IPS-NIHi11 (cell line): ENCODE data around the gene CAPS.

Experiments used
- DNase-seq: peaks from one replicate; pipeline ENCODE4 v3.0.0; 2012; ENCODE audit warnings: mixed read lengths, low spot score

CAPS gene

DNA sequence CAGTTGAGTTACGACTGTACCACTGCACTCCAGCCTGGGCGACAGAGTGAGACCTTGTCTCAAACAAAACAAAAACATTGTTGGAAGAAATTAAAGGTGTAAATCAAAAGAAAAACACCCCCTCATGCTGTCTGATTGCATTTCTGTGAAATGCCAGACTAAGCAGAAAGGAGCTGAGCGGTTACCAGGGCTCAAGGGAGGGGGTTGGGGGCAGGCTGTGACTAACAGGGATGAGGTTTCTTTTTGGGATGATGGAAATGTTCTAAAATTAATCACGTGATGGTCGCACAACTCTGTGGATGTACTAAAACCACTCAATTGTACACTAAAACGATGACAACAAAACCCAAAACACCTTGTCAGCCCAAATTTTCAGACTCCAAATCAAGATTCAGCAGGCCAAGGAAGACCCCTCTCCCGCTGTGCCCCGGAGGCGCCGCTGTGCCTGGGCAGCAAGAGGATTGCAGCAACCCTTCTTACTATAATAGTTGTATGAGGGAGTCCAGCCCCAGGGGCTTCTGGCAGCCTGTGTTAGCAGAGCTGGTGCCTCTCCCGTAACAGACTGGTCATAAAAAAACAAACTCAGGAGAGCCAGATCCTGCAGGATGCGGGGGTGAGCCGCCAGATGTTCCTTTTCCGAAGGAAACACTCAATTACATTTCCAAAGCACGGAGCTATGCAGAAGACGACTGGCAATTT lies 20.9 kb downstream of the CAPS start:
- no peak for DNase-seq

GRCh38 chr19:5935473-5936291 lies 21.6 kb downstream of the CAPS start:
- DNase-seq: no peak

GRCh38 chr19:5936292-5936592 lies 22.2 kb downstream of the CAPS start:
- no peak for DNase-seq

- DNase-seq: no peak
These were observed 23.5 kb downstream of the CAPS start for GRCh38 chr19:5937550-5937949.

DNA sequence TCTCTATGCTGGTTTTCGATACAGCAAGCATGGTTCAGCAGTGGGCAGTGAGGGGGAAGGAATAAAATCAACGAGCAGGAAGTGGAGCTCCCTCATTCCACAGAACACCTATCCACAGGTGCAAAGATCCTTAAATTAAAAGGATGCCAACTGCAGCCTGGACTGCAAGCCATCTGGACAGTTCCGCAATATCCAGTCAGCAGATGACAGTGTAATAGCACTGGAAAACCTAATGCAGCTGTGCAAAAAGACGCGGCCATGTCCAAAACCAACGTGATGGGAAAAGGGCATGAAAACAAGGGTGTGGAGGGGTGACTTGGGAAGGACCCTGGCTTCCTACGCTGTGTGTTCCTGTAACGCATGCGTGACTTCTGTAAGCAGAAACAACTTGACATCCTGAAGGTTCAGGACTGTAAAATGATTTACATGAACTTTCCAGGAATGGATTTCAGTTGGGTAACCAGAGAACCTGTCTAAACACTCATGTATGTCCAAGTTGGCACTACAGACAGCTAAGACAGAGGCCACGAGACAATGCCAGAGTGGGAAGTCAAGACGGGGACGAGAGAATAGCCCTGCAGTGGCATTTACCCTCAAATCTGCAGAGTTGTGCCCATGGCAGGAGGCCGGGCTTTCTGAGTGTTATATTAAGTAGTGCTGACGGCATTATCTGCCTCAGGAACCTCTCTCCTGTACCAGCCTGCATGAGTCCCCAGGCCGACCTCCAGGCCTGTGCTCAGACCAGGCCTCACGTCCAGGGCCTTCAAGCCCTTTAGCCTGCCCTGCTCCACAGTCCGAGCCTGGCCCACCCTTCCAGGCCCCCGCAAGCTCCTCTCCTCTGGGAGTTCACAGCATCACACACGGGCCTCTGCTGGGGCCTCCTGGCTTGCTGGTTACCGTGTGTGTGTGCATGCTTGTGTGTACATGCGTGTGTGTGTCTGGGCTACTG lies 26.5 kb downstream of the CAPS start:
- no peak for DNase-seq

GRCh38 chr19:5941673-5942072 lies 27.6 kb downstream of the CAPS start:
- DNase-seq: no peak

- DNase-seq: no peak
These were observed 29.0 kb downstream of the CAPS start for GRCh38 chr19:5943045-5943444.

DNA sequence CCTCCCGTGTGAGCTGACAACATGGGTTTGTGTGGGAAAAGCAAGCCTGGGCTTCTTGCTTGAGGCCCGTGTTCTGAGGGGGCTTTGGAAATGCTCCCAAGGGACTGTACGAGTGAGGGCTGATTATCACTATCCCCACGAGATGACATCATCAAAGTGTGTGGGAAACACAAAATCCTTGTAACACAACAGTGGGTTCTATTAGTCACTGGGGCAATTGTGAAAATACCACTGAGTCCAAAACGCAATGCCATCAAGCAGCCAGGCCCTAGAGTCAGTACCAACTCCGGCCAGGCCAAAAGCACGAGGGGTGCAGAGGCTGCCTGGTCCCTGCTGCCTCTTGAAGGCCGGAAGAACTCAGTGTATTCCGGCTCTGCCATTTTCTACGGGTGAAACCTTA lies 29.6 kb downstream of the CAPS start:
- DNase-seq: no peak

GRCh38 chr19:5947435-5947834 lies 33.4 kb downstream of the CAPS start:
- DNase-seq: no peak

DNA sequence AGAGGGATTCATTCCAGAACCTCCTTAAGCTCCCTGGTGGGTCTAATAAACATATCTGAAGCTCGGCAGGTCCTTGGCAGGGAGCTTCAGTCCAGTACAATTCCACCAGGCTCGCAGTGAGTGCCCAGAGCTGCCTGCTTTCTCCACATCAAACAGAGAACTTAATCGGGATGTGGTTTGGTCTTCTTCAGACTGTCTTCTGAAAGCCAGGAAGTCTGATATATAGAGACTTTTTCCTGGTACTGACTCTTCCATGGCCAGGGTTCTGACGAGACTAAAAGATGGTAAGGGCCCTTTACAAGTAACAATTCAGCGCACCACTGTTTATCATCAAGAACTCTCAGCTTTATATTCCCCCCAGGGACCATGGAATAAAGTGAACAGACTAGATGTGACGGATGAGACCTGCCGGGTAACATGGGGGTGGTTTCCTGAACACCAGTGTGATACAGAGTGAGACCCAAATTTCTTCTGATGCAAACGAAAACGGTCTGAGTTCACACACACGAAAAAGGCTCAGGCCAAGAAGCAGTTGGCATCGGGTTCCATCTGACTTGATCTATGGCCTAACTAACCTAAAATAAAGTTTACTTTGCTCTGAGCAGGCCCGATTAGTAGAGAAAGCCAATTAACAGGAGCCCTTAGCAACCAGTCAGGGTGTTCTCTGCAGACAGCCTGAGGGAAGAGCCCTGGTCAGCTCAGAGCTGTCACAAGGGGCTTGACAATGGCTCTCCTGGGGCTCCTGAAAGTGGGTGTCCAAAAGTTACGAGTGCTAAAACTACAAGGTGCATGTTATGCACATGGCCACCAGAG lies 34.9 kb downstream of the CAPS start:
- no peak for DNase-seq

DNA sequence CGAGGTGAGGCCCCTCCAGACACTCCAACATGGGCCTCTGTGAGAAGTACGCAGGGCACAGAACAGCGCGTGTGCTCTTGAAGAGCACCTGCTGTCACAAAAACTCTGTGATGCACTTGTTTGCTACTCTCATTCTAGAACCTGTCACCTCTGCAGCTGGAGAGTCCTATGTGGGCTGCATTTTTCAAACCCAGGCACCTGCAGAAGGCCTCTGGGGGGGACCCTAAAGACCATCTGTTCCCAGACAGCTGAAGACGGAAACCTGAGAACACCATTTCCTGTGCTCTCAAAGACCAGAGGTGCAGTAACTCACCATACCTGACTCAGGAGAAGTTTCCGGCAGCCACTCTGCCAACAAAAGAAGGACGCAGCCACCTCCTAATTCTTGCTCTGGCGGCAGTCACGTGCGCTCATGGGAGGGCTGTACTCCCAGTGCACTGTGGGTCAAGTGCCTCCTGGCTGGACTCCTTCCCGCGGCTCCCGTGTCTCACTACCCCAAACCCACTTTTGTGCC lies 35.8 kb downstream of the CAPS start:
- no peak for DNase-seq

DNA sequence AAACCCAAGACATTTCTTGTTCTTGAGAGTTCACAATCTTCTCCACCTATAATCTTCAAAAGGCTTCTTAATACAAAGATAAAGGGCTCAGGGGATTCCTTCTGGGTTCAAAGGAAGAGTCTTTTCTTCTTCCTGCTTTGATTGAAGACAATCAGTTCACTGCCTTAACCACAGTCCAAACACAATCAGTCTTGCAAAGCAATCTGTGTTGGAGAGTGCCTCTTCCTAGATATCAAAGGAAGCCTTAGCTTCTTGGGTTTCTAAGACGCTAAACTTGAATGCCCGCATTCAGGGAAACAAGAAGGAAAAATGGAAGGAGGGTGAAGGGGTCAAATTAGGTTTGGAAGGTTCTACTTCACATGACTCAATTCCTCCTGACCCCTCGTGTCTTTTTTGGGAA lies 36.7 kb downstream of the CAPS start:
- no peak for DNase-seq

DNA sequence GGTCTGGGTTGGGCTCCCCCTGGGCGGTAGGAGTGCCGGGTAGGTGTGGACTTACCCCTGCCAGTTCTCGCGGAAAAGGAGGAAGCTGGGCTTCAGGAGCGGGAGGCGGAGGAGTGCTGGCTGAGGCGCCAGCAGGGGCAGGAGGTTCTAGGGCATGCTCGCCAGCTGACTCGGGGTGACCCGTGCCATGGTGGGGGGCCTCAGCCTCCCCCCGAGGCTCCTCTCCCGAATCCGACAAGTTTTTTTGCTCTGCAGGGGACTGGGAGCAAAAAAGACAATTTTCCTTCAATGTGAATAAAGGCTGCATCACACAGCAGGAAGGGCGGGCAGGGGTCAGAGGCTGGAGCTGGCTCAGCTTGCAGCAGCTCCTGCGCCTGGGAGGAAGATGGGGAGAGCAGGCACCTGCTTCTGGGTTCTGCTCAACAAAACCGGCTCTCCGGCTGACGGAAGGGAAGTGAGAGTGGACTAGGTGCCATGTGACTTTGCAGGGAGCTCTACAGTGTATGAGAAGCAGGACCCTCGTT lies 37.3 kb downstream of the CAPS start:
- peak; percentile 67 for DNase-seq

GRCh38 chr19:5952193-5953029 lies 38.4 kb downstream of the CAPS start:
- no peak for DNase-seq

GRCh38 chr19:5953030-5953589 lies 39.1 kb downstream of the CAPS start:
- no peak for DNase-seq

GRCh38 chr19:5953680-5954213 lies 39.7 kb downstream of the CAPS start:
- no peak for DNase-seq

- no peak for DNase-seq
These were observed 40.2 kb downstream of the CAPS start for GRCh38 chr19:5954293-5954692.

- DNase-seq: no peak
These were observed 41.5 kb downstream of the CAPS start for GRCh38 chr19:5955636-5955935.

GRCh38 chr19:5956323-5956722 lies 42.3 kb downstream of the CAPS start:
- DNase-seq: no peak

GRCh38 chr19:5956728-5957127 lies 42.7 kb downstream of the CAPS start:
- no peak for DNase-seq
